Heart right ventricle (tissue), 16 donors: ENCODE measurements around the gene CCDC85A. TPM values are rescaled to one million over a fixed set of nuclear protein-coding genes. Genes with fewer than 3 reads are reported as not detected.
A peak's percentile ranks its signal among the peaks of the same experiment; 100 is the strongest.

ENCODE experiments used
- ATAC-seq, 8 donors: fragments of 200-7000 bp; cut with Tn5 transposase; one replicate each; pipeline ENCODE4 v1.9.1; 2020; ENCODE audit warnings: mild to moderate bottlenecking in 8 of 8, moderate library complexity in 8 of 8, moderate number of reproducible peaks in 1 of 8
- DNase-seq, 2 donors: peaks; one replicate each; pipeline ENCODE4 v3.0.0-alpha.2; 2020
- H3K27ac ChIP-seq, 10 donors: fragments of 200-600 bp; sonication (generic) in 2 of 10; one replicate each; pipeline versions ENCODE4 v1.5.0 to v1.8.0; 2020 to 2022; ENCODE audit warnings: mild to moderate bottlenecking in 3 of 10
- H3K27me3 ChIP-seq, 7 donors: fragments of 200-600 bp; one replicate each; pipeline ENCODE4 v1.8.0; 2021 to 2022; ENCODE audit warnings: mild to moderate bottlenecking in 2 of 7
- H3K36me3 ChIP-seq, 9 donors: fragments of 200-600 bp; sonication (generic) in 1 of 9; one replicate each; pipeline versions ENCODE4 v1.5.0 to v1.8.0; 2020 to 2022; ENCODE audit warnings: mild to moderate bottlenecking in 2 of 9
- H3K4me1 ChIP-seq, 9 donors: fragments of 200-600 bp; sonication (generic) in 1 of 9; one replicate each; pipeline versions ENCODE4 v1.5.0 to v1.8.0; 2020 to 2022; ENCODE audit warnings: mild to moderate bottlenecking in 4 of 9
- H3K4me3 ChIP-seq, 10 donors: fragments of 200-600 bp; sonication (generic) in 2 of 10; one replicate each; pipeline versions ENCODE4 v1.5.0 to v1.8.0; 2020 to 2022; ENCODE audit warnings: mild to moderate bottlenecking in 7 of 10, moderate library complexity in 2 of 10
- H3K9me3 ChIP-seq, 11 donors: fragments of 200-600 bp in 10 of 11; sonication (generic) in 2 of 11; one replicate each; pipeline versions ENCODE4 v1.5.0 to v1.8.0; 2013 to 2022; ENCODE audit warnings: mild to moderate bottlenecking in 2 of 11, control low read depth in 1 of 11, moderate library complexity in 1 of 11
- WGBS, 2 donors: extraction: QIAGEN DNeasy Blood & Tissue Kit; methylation state at CpG; one replicate each; pipeline ENCODE4 v1.1.7; 2013; ENCODE audit warnings: inconsistent platforms in 1 of 2; 5-methylcytosine and 5-hydroxymethylcytosine counted together
- intact Hi-C, 10 donors: fragments of 100-400 bp; cut with DNase I; formaldehyde crosslinking; loops; one replicate each; pipeline versions ENCODE4 v1.11.1 to v1.14.2; 2022
- polyA plus RNA-seq, 2 donors: library from polyadenylated mRNA; stranded (reverse); fragments of 200-250 nt; gene quantifications; one replicate each; pipeline ENCODE4 v1.2.3, GENCODE V29; 2013
- total RNA-seq, 10 donors: library from RNA; stranded (reverse); fragmentation: NEBNext Ultra II Directional in 3 of 10; extraction: Animal tissue kit (Norgen Biotek cat#: 25700) in 3 of 10; gene quantifications; one replicate each; pipeline versions ENCODE4 v1.2.1 to v1.2.4, GENCODE V29; 2021 to 2023
- TF ChIP-seq, protein P1 (sequence below), 9 donors: fragments of 200-600 bp; sonication (generic) in 2 of 9; IDR thresholded peaks; one replicate each; pipeline versions ENCODE4 v1.5.0 to v1.8.0; 2021 to 2022; ENCODE audit warnings: antibody characterized with exemption in 9 of 9, mild to moderate bottlenecking in 5 of 9, moderate library complexity in 1 of 9
- donor health status: Arrhythmogenic right ventricular cardiomyopathy.
- donor health status: ischemic (EF 13 %, LVEDD 7.1; RV severe dilation, severe dysfunction).
- donor health status: healthy with polysubstance abuse.
- donor health status: DM: no; HTN: yes; CAD: no.
- donor health status: DM: no; HTN: no; CAD: no.
- donor health status: ischemic (EF 25% LVEDD 6.9; RV normal size, moderate dysfunction).
- donor health status: ischemic (EF 25% LVEDD 5.7; RV mildly dilated, moderate dysfunction).
- donor health status: healthy.
- donor health status: DM: yes; HTN: yes; CAD: no.
- donor health status: Ischemic cardiomyopathy.
- donor health status: ischemic (EF 35%, LVEDD 5.7; RV mildly dilated, moderate dysfunction).
- donor health status: nonischemic (EF 11% LVEDD 7.7; RV severe dilation, severe dysfunction).
- donor health status: DM: yes; HTN: yes; CAD: no.
- donor health status: PGD.
- donor health status: ischemic (EF 29% LVEDD 5.4; RV normal size, mild dysfunction).
- donor health status: nonischemic (EF 23%, LVEDD 6.1; RV moderate dilation, normal function).

CCDC85A gene
- total and polyA plus RNA-seq, 12 donors: 1.5 to 8.5 (median 3.5) TPM

DNA sequence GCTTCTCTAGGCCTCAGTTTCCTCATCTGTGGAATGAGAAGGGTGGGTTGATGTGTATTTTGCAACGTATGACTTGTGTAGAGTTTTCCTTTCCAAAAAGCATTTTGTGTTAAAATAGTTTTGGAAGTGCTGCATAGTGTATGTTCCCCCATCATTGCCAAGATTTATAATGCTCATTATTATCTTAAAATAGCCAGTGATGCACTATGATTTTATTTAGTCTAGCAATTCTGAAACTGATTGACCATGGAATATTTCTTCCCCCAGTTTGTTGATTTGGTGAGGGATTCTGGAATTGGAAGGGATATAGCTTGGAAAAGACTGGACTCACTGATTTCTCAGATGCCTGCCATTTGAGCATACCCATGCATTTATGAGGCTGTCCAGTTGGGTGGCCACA is 130.6 kb downstream of the CCDC85A start:
- Histone ChIP-seq H3K27ac (peak overlapping the region in 9 of 10 donors; percentile 26 to 82 (median 46)), H3K27me3 (no peaks in the 10 kb centered on the region), H3K4me3 (no peak overlapping the region), H3K36me3 (no peaks in the 10 kb centered on the region), H3K9me3 (no peaks in the 10 kb centered on the region), H3K4me1 (peaks cover 0 to 51% (median 12%) of the 10 kb centered on the region in 9 donors)
- intact Hi-C loops: loop anchor here in 4 of 10 donors (2.0 to 10.0 kb wide), 5 partner anchors 20 to 627 kb away; partner anchors contain the start of gene CCDC85A (in 1 of the 4)
- ATAC-seq (peak in 4 of 8 donors; percentile 4 to 23 (median 14)), DNase-seq (no peak)
- 48% methylated on average over 1 of the region's 1 CpG for WGBS, 2 donors
- TF ChIP-seq, protein P1, sequence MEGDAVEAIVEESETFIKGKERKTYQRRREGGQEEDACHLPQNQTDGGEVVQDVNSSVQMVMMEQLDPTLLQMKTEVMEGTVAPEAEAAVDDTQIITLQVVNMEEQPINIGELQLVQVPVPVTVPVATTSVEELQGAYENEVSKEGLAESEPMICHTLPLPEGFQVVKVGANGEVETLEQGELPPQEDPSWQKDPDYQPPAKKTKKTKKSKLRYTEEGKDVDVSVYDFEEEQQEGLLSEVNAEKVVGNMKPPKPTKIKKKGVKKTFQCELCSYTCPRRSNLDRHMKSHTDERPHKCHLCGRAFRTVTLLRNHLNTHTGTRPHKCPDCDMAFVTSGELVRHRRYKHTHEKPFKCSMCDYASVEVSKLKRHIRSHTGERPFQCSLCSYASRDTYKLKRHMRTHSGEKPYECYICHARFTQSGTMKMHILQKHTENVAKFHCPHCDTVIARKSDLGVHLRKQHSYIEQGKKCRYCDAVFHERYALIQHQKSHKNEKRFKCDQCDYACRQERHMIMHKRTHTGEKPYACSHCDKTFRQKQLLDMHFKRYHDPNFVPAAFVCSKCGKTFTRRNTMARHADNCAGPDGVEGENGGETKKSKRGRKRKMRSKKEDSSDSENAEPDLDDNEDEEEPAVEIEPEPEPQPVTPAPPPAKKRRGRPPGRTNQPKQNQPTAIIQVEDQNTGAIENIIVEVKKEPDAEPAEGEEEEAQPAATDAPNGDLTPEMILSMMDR (IDR thresholded peaks at IDR 0.05): no peak

GRCh38 chr2:56314796-56315195 is 131.0 kb downstream of the CCDC85A start:
- TF ChIP-seq, protein P1 (IDR thresholded peaks at IDR 0.05): no peak
- H3K36me3 ChIP-seq: no peaks in the 10 kb centered on the region
- intact Hi-C loops: loop anchor here in 4 of 10 donors (2.0 to 10.0 kb wide), 5 partner anchors 20 to 627 kb away; partner anchors contain the start of gene CCDC85A (in 1 of the 4)
- H3K4me3 ChIP-seq: no peak overlapping the region
- ATAC-seq (peak; percentile 86 to 96 (median 93)), DNase-seq (peak in 1 of 2 donors; percentile 57)
- no peaks in the 10 kb centered on the region for H3K27me3 ChIP-seq
- peaks cover 0 to 51% (median 12%) of the 10 kb centered on the region in 9 donors for H3K4me1 ChIP-seq
- no peaks in the 10 kb centered on the region for H3K9me3 ChIP-seq
- 30 to 50% methylated on average over 2 of the region's 2 CpGs for WGBS, 2 donors
- peak overlapping the region in 7 of 10 donors; percentile 21 to 82 (median 62) for H3K27ac ChIP-seq

DNA sequence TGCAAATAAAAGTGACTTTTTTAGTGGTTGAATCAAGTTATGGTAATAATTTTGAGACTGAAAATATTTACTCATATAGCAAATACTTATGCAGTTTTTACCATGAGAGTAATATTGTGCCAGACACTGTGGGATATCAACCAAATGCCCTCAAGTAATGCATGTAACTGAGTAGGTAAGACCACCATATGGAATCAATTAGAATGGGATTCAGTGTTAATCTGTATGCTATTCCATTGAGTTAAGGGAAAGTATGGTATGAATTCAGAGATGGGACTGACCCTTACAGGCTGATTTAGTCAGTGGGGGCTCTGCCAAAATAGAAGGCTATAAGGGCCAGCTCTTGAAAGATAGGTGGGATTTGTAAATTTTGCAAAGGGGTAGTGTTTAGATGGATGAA is 131.6 kb downstream of the CCDC85A start:
- Histone ChIP-seq H3K27me3 (no peaks in the 10 kb centered on the region), H3K9me3 (no peaks in the 10 kb centered on the region), H3K4me1 (peaks cover 0 to 51% (median 12%) of the 10 kb centered on the region in 9 donors), H3K27ac (peak overlapping the region; percentile 0 to 82 (median 62)), H3K36me3 (no peaks in the 10 kb centered on the region), H3K4me3 (no peak overlapping the region)
- TF ChIP-seq, protein P1 (IDR thresholded peaks at IDR 0.05): no peak
- DNase-seq (no peak), ATAC-seq (no peak)
- intact Hi-C loops: loop anchor here in 3 of 10 donors (2.0 to 10.0 kb wide), 4 partner anchors 19 to 269 kb away; partner anchors contain the start of gene CCDC85A (in 1 of the 3)

- Histone ChIP-seq H3K36me3 (no peaks in the 10 kb centered on the region), H3K4me1 (peaks cover 0 to 51% (median 12%) of the 10 kb centered on the region in 9 donors), H3K27ac (peak overlapping the region; percentile 0 to 82 (median 62)), H3K27me3 (no peaks in the 10 kb centered on the region), H3K4me3 (no peak overlapping the region), H3K9me3 (no peaks in the 10 kb centered on the region)
- 84 to 87% methylated on average over 3 of the region's 3 CpGs for WGBS, 2 donors
- ATAC-seq (no peak), DNase-seq (no peak)
- intact Hi-C loops: loop anchor here in 3 of 10 donors (10.0 kb wide), 3 partner anchors 121 to 269 kb away; partner anchors contain the start of gene CCDC85A (in 1 of the 3)
- TF ChIP-seq, protein P1 (IDR thresholded peaks at IDR 0.05): no peak
Observed at GRCh38 chr2:56316011-56316410, 132.2 kb downstream of the CCDC85A start.
